ENCODE results near the gene YPEL2.
A peak's percentile ranks its signal among the peaks of the same experiment; 100 is the strongest.

The YPEL2 gene

DNA sequence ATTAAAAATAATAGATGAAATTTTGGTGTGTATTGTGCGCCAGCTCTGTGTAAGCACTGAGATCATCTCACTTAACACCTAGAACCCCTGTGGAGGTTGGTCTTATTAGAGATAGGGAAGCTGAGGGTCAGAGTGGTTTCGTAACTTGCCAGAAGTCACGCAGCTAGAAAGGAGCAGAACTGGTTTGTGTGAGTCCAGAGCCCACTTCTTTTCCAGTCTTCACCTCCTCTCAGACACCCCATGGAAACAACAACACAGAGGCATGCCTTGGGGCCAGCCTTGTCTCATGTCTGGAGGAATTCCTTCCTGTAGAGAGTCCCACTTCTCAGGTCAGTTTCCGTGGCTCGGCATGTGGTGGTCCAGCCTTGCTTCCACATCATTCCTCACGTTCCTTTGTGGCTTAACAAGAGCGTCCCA, 16.5 kb downstream of the YPEL2 start:
- Histone ChIP-seq H3K4me1 (ENCODE audit: control insufficient read depth, insufficient read depth, low read length) (peaks cover 4% of the 10 kb centered on the region), H3K9me3 (ENCODE audit: control insufficient read depth, low read length) (no peaks in the 10 kb centered on the region), H3K4me3 (ENCODE audit: low read length) (no peak overlapping the region), H3K36me3 (ENCODE audit: control insufficient read depth, insufficient read depth, low read length, severe bottlenecking) (peaks cover 13% of the 10 kb centered on the region), H3K27me3 (replicated peaks; ENCODE audit: control insufficient read depth, insufficient read depth, low read length) (no peaks in the 10 kb centered on the region), H3K9ac (ENCODE audit: low read length) (no peak overlapping the region)
- no peak for DNase-seq (ENCODE audit: low read depth)

- no peaks in the 10 kb centered on the region for H3K27me3 ChIP-seq (replicated peaks; ENCODE audit: control insufficient read depth, insufficient read depth, low read length)
- no peak overlapping the region for H3K9ac ChIP-seq (ENCODE audit: low read length)
- no peaks in the 10 kb centered on the region for H3K4me1 ChIP-seq (ENCODE audit: control insufficient read depth, insufficient read depth, low read length)
- H3K9me3 ChIP-seq (ENCODE audit: control insufficient read depth, low read length), result no peaks in the 10 kb centered on the region
- H3K4me3 ChIP-seq (ENCODE audit: low read length), result no peak overlapping the region
- peaks cover 25% of the 10 kb centered on the region for H3K36me3 ChIP-seq (ENCODE audit: control insufficient read depth, insufficient read depth, low read length, severe bottlenecking)
- DNase-seq (ENCODE audit: low read depth), result no peak
These were observed 17.7 kb downstream of the YPEL2 start for GRCh38 chr17:59349178-59349577.

GRCh38 chr17:59353106-59353854, 21.8 kb downstream of the YPEL2 start:
- H3K27me3 ChIP-seq (replicated peaks; ENCODE audit: control insufficient read depth, insufficient read depth, low read length), result no peaks in the 10 kb centered on the region
- H3K9ac ChIP-seq (ENCODE audit: low read length), result no peak overlapping the region
- H3K36me3 ChIP-seq (ENCODE audit: control insufficient read depth, insufficient read depth, low read length, severe bottlenecking), result peaks cover 30% of the 10 kb centered on the region
- H3K4me1 ChIP-seq (ENCODE audit: control insufficient read depth, insufficient read depth, low read length), result peaks cover 27% of the 10 kb centered on the region
- no peak overlapping the region for H3K4me3 ChIP-seq (ENCODE audit: low read length)
- DNase-seq (ENCODE audit: low read depth), result no peak
- H3K9me3 ChIP-seq (ENCODE audit: control insufficient read depth, low read length), result no peaks in the 10 kb centered on the region

DNA sequence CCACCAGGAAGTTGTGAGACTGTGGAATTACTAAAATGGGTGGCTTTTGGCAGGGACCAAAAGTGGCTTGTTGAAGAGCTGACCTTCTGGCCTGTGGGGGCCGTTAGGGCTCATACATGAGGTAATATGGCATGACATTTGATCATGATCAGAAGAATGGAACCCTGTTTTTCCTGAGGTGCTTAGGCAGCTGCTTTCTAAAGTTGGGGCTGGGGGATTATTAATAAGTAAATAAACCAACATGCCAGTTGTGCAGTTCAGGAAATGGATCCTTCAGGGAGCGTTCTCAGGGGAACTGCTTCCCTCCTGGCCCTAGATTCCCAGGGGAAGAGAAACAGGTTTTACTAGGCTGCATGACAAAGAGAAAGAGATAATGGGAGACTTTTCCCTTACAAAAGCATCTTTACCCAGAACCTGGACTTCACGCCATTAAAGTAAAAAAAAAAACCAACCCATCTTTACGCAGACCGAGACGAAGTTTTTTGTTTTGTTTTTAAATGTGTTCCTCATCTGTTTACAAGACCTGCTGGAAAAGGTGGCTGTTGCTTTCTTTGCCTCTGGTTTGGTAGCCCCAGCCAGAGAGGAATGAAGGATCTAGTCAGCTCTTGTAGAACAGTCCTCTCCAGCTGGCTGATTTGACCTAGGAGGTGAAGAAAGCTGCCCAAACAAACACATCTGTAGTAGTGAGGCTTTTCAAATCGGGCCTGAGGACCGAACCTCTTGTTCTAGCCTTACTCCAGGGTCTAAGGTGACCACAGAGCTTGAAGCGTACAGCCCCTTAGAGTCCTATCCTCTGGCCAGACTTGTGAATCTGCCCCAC, 22.7 kb downstream of the YPEL2 start:
- Histone ChIP-seq H3K27me3 (replicated peaks; ENCODE audit: control insufficient read depth, insufficient read depth, low read length) (no peaks in the 10 kb centered on the region), H3K9ac (ENCODE audit: low read length) (no peak overlapping the region), H3K9me3 (ENCODE audit: control insufficient read depth, low read length) (no peaks in the 10 kb centered on the region), H3K4me1 (ENCODE audit: control insufficient read depth, insufficient read depth, low read length) (peaks cover 28% of the 10 kb centered on the region), H3K4me3 (ENCODE audit: low read length) (no peak overlapping the region), H3K36me3 (ENCODE audit: control insufficient read depth, insufficient read depth, low read length, severe bottlenecking) (peaks cover 30% of the 10 kb centered on the region)
- DNase-seq (ENCODE audit: low read depth), result no peak

DNA sequence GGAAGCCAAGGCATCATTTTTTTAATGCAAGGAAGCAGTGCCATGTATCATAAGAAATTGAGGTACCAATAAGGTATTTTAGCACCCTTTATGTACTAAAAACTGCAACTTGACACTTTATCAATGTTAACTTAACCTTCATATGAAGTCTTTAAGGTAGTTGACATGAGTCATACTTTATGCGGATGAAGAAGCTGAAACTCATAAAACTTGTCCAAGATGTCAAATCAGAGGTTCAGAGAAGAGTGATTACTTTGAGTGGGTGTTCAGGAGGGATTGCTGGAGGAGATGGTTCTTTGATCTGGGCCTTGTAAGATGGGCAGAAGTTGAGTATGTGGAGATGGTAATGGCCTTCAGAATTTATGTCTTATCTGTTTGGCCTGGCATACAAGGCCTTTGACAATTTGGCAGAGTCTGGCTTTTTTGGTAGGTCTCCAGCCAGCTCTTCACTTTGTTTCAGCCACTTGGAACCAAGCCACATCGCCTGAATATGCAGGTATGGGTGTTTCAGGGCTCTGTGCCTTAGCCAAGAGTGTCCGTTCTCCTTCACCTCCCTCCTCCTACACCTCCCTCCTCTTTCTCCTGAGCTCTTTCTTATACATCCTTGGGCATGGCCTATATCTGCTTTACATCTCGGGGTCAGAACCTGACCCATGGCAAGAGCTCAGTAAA, 23.7 kb downstream of the YPEL2 start:
- Histone ChIP-seq H3K9me3 (ENCODE audit: control insufficient read depth, low read length) (no peaks in the 10 kb centered on the region), H3K4me3 (ENCODE audit: low read length) (no peak overlapping the region), H3K9ac (ENCODE audit: low read length) (no peak overlapping the region), H3K36me3 (ENCODE audit: control insufficient read depth, insufficient read depth, low read length, severe bottlenecking) (peaks cover 30% of the 10 kb centered on the region), H3K4me1 (ENCODE audit: control insufficient read depth, insufficient read depth, low read length) (peaks cover 28% of the 10 kb centered on the region), H3K27me3 (replicated peaks; ENCODE audit: control insufficient read depth, insufficient read depth, low read length) (no peaks in the 10 kb centered on the region)
- no peak for DNase-seq (ENCODE audit: low read depth)

DNA sequence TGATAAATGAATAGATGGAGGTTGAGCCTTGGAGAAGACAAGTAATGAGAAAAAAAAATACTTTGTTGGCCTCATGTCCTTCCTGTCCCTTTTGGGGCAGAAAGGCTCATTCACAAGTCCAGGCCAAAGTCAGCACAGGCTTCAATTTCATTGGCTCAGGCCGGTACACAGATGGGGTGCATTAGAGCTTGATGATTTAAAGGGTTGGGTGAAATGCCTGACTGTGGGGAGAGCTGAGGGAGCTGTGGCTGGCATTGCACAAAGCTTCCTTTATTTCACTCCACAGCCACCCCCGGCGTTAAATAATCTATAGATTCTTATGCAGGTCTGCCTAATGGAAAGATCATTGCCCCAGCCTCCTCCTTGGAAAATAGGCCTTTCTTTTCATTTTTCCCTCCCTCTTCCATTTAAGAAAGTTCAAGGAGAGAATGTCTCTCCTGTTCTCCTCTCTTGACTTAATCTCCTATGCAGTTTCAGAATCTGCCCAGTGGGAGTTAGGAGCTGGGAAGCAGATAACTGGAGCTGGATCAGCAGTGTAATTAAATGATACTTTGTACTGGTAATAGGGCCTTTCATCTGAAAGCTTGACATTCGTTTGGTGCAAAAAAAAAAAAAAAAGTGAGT, 24.4 kb downstream of the YPEL2 start:
- no peak for DNase-seq (ENCODE audit: low read depth)
- no peaks in the 10 kb centered on the region for H3K27me3 ChIP-seq (replicated peaks; ENCODE audit: control insufficient read depth, insufficient read depth, low read length)
- peaks cover 33% of the 10 kb centered on the region for H3K36me3 ChIP-seq (ENCODE audit: control insufficient read depth, insufficient read depth, low read length, severe bottlenecking)
- peaks cover 34% of the 10 kb centered on the region for H3K4me1 ChIP-seq (ENCODE audit: control insufficient read depth, insufficient read depth, low read length)
- no peak overlapping the region for H3K9ac ChIP-seq (ENCODE audit: low read length)
- H3K4me3 ChIP-seq (ENCODE audit: low read length), result no peak overlapping the region
- no peaks in the 10 kb centered on the region for H3K9me3 ChIP-seq (ENCODE audit: control insufficient read depth, low read length)

GRCh38 chr17:59356543-59357218, 25.2 kb downstream of the YPEL2 start:
- DNase-seq (ENCODE audit: low read depth), result peak; percentile 26
- Histone ChIP-seq H3K4me3 (ENCODE audit: low read length) (no peak overlapping the region), H3K36me3 (ENCODE audit: control insufficient read depth, insufficient read depth, low read length, severe bottlenecking) (peaks cover 33% of the 10 kb centered on the region), H3K9me3 (ENCODE audit: control insufficient read depth, low read length) (no peaks in the 10 kb centered on the region), H3K27me3 (replicated peaks; ENCODE audit: control insufficient read depth, insufficient read depth, low read length) (no peaks in the 10 kb centered on the region), H3K9ac (ENCODE audit: low read length) (no peak overlapping the region), H3K4me1 (ENCODE audit: control insufficient read depth, insufficient read depth, low read length) (peaks cover 43% of the 10 kb centered on the region)

GRCh38 chr17:59357219-59357697, 25.8 kb downstream of the YPEL2 start:
- Histone ChIP-seq H3K9me3 (ENCODE audit: control insufficient read depth, low read length) (no peaks in the 10 kb centered on the region), H3K4me1 (ENCODE audit: control insufficient read depth, insufficient read depth, low read length) (peaks cover 49% of the 10 kb centered on the region), H3K36me3 (ENCODE audit: control insufficient read depth, insufficient read depth, low read length, severe bottlenecking) (peaks cover 33% of the 10 kb centered on the region), H3K9ac (ENCODE audit: low read length) (no peak overlapping the region), H3K4me3 (ENCODE audit: low read length) (no peak overlapping the region), H3K27me3 (replicated peaks; ENCODE audit: control insufficient read depth, insufficient read depth, low read length) (no peaks in the 10 kb centered on the region)
- peak; percentile 28 for DNase-seq (ENCODE audit: low read depth)

- no peaks in the 10 kb centered on the region for H3K9me3 ChIP-seq (ENCODE audit: control insufficient read depth, low read length)
- H3K9ac ChIP-seq (ENCODE audit: low read length), result no peak overlapping the region
- peak; percentile 49 for DNase-seq (ENCODE audit: low read depth)
- peaks cover 56% of the 10 kb centered on the region for H3K4me1 ChIP-seq (ENCODE audit: control insufficient read depth, insufficient read depth, low read length)
- H3K4me3 ChIP-seq (ENCODE audit: low read length), result no peak overlapping the region
- no peaks in the 10 kb centered on the region for H3K27me3 ChIP-seq (replicated peaks; ENCODE audit: control insufficient read depth, insufficient read depth, low read length)
- peaks cover 33% of the 10 kb centered on the region for H3K36me3 ChIP-seq (ENCODE audit: control insufficient read depth, insufficient read depth, low read length, severe bottlenecking)
These were observed 26.5 kb downstream of the YPEL2 start for GRCh38 chr17:59357929-59358328.

- Histone ChIP-seq H3K4me3 (ENCODE audit: low read length) (peak overlapping the region; percentile 61), H3K27me3 (replicated peaks; ENCODE audit: control insufficient read depth, insufficient read depth, low read length) (no peaks in the 10 kb centered on the region), H3K4me1 (ENCODE audit: control insufficient read depth, insufficient read depth, low read length) (peaks cover 72% of the 10 kb centered on the region), H3K9ac (ENCODE audit: low read length) (peak overlapping the region; percentile 39), H3K9me3 (ENCODE audit: control insufficient read depth, low read length) (no peaks in the 10 kb centered on the region), H3K36me3 (ENCODE audit: control insufficient read depth, insufficient read depth, low read length, severe bottlenecking) (peaks cover 15% of the 10 kb centered on the region)
- DNase-seq (ENCODE audit: low read depth), result peak; percentile 97
These were observed 29.9 kb downstream of the YPEL2 start for GRCh38 chr17:59361386-59361785.

All from adipocyte (in vitro differentiated cells).